Measurements from ENCODE around the gene MZT2B.
"Not testable (repeated sequence)": the region's sequence is repeated elsewhere in the genome, so short reads cannot be mapped to it uniquely, and the experiment has no call there.

The MZT2B gene

DNA sequence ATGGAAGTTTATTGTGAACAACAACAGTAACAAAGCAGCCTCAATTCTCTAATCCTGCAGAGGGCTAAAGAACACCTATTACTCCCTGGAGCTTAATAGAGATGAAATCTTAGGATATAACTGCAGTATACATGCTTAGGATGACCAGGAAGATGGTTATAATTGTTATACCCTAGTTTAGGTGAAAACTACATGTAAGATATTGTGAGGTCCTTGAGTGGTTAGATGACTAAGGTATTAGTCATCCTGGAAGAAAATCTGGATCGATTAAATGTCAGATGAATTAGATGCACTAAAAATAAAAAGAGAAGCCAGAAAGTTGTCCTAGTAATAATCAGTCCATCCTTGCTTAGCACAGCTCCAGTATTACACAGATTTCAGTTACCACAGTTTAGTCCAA, 38.4 kb downstream of the MZT2B start:
- not testable (repeated sequence) for DNase-seq

DNA sequence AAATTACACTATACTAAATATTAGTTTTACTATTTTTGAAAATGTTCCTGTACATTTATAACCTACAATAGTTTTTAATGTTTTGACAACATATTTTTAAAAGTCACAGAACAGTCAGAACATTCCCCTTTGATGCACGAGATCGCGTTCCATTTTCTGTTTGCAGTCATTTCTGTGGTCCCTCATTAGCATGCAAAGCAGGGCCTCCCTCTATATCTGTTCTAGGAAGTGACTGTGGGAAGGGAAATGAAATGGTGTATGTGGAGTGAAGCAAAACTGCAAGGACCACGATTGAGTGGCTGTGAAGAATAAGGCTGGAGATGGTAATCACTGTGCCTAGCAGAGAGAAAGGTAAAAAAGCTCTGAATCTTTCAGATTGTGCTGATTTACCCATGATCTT, 40.5 kb downstream of the MZT2B start:
- DNase-seq, result not testable (repeated sequence)

DNA sequence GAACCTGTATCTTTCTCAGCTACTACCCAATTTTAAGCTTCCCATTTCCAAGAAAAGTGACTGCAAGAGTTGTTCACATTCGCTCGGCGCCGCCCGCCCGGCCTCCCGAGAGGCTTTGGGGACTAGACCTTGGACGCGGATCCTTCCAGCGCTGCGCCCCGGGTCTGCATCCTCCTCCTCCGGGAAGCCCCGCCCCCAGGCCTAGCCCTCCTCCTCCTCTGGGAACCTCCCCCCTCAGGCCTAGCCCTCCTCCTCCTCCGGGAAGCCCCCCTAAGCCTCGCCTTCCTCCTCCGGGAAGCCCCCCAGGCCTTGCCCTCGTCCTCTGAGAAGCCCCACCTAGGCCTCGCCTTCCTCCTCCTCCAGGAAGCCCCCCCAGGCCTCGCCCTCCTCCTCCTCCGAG, 45.9 kb downstream of the MZT2B start:
- DNase-seq, result not testable (repeated sequence)

DNA sequence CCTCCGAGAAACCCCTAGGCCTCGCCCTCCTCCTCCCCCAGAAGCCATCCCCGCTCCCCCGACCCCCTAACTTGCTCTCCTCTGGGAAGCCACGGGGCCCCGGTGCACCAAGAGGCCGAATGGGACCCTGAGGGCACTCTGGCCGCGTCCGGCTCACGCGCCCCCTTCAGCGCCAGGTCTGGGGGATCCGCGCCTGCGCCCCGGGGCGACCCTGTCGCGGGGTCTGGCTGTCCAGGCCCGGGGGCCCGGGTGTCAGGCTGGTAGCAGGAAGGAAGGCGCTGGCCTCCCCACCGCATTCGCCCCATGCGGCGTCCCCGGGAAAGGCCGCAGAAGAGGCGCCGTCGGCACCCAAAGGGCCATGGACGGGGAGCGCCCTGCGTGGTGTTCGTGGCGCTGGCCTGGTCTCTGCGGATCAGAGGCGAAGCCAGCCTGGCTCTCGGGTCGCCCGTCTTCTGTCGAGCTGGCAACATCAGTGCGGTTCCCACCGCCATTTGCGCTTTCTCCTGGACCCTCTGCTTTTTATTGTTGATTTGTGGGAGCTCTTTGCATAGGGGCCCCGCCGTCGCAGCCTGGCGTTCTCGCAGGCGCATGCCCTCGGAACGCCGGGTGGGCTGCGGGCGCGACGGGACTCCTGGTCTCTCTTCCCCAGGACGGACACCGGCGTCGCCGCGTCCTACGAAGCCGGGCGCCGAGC, 46.6 kb downstream of the MZT2B start:
- DNase-seq, result not testable (repeated sequence)

DNA sequence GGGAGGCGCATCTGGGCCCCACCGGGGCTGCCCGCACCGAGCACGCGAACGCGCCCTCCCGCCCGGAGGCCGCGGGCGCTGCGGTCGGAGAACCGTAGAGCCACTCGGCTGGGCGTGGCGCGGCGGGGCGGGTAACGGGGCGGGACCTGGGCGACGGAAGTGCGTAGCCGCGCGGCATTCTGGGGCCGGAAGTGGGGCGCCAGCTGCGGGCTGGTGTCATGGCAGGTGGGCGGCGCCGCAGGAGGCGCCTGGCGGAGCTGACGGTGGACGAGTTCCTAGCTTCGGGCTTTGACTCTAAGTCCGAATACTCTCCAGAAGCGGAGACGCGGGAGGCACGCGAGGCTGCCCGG, 47.1 kb downstream of the MZT2B start:
- DNase-seq, result peak; percentile 4

DNA sequence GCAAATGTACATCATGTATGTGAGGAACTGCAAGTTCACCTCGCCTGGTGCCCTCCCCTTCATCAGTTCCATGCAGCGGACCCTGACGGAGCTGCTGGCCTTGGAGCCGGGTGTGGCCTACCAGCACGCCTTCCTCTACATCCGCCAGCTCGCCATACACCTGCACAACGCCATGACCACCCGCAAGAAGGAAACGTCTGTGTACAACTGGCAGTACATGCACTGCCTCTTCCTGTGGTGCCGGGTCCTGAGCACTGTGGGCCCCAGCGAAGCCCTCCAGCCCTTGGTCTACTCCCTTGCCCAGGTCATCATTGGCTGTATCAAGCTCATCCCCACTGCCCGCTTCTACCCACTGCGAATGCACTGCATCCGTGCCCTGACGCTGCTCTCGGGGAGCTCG, 48.3 kb downstream of the MZT2B start:
- DNase-seq, result not testable (repeated sequence)

DNA sequence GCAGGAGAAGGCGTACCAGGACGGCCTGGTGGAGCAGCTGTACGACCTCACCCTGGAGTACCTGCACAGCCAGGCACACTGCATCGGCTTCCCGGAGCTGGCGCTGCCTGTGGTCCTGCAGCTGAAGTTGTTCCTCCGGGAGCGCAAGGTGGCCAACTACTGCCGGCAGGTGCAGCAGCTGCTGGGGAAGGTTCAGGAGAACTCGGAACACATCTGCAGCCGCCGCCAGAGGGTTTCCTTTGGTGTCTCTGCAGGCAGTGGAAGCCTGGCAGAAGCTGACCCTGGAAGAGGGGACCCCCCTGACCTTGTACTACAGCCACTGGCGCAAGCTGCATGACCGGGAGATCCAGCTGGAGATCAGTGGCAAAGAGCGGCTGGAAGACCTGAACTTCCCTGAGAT, 48.8 kb downstream of the MZT2B start:
- DNase-seq, result not testable (repeated sequence)

DNA sequence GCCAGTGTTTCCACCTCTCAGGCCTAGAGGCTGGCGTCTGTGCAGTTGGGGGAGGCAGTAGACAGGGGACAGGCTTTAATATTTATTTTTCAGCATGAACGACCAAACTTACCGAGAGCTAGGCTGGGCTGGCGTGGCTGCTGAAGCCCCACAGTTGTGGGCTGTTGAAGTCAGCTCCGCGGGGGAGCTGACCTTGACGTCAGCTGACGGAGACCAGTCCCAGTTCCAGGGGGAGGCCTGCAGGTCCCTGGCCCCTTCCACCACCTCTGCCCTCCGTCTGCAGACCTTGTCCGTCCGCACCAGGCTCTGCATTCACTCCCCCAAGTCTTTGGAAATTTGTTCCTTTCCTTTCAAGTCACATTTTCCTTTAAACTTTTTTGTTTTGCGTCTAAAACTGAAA, 49.6 kb downstream of the MZT2B start:
- no peak for DNase-seq

DNA sequence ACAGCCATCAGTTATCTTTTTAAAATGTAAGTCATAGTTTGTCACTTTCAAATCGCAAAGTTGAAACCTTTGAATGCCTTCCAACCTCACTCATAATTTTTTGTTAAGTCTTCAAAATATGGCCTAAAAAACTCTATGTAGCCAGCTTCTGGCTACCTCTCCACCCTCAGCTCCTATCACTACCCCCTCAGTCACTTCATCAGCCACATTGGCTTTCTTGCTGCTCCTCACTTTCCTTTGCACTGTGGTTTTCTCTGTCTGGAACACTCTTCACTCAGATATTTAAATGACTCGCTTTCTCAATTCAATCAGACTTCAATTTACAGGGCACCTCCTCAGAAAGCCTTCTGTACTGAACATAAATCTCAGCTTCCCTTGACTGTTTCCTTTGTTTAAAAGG, 51.0 kb downstream of the MZT2B start:
- DNase-seq, result not testable (repeated sequence)

DNA sequence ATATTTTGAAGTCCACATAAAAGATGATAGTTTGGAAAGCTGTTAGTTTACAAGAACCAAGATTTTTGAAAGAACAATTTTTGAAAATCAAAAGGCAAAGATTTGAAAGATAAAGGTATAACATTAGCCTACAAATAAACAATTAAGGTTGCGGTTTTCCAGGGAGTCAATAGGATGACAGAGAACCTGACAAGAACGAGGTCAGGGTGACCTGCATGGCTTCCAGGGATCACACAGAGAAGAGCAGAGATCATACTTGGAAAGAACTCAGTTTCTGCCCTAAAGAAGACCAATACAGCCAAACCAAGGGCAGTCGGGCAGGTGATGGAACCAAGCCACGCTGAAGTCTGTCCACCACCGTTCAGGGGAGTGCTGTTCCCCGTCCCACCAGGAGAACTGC, 57.5 kb downstream of the MZT2B start:
- DNase-seq, result not testable (repeated sequence)

Measured in CD4-positive, alpha-beta T cell treated with Interleukin-4 for 4 hours (primary cell).